Measurements from ENCODE around the gene DNM3.

The DNM3 gene

DNA sequence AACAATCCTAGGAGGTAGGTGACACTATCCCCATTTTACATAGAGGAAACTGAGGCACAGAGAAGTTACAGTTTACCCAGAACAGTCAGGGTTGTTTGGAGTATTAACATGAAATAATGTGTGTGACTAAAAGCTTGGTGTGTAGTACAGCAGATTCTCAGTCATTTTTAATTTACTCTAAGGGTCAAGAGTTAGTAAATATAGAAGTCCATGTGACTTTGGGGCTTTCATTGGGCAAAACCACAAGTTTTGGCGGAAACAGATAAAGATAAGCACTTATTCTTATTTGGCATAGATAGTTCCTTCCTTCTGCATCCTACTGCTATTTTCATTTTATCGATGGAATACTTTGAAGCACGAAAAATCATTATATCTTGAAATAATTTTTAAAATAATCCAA, 128.5 kb downstream of the DNM3 start:
- Histone ChIP-seq H3K4me3 (replicated peaks; ENCODE audit: low read depth, low read length) (no peak overlapping the region), H3K36me3 (ENCODE audit: control insufficient read depth, insufficient read depth, low read length) (no peaks in the 10 kb centered on the region), H3K27me3 (replicated peaks; ENCODE audit: control insufficient read depth, insufficient read depth, low read length) (no peaks in the 10 kb centered on the region)
- DNase-seq (ENCODE audit: extremely low read depth, insufficient read length) = no peak
- TF ChIP-seq, protein P1, sequence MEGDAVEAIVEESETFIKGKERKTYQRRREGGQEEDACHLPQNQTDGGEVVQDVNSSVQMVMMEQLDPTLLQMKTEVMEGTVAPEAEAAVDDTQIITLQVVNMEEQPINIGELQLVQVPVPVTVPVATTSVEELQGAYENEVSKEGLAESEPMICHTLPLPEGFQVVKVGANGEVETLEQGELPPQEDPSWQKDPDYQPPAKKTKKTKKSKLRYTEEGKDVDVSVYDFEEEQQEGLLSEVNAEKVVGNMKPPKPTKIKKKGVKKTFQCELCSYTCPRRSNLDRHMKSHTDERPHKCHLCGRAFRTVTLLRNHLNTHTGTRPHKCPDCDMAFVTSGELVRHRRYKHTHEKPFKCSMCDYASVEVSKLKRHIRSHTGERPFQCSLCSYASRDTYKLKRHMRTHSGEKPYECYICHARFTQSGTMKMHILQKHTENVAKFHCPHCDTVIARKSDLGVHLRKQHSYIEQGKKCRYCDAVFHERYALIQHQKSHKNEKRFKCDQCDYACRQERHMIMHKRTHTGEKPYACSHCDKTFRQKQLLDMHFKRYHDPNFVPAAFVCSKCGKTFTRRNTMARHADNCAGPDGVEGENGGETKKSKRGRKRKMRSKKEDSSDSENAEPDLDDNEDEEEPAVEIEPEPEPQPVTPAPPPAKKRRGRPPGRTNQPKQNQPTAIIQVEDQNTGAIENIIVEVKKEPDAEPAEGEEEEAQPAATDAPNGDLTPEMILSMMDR (IDR thresholded peaks at IDR 0.05; ENCODE audit: insufficient read depth, low read length, poor library complexity, severe bottlenecking) = no peak

DNA sequence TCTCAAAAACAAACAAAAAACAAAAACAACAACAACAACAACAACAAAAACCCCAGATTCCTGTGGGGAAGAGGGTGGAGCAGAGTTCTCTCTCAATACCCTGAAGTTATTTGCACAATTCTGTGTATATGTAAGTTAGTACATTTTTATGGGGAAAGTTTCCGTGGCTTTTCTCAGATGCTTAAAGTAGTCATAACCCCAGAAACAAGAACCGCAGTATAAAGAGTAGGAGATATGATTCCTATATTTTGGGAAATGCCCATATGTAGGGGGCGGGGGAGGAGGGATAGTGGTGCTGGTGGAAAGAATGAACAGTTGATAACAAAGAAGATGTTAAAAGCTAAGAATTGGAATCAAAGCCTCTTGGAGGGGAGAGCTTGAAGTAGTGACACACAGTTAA, 131.5 kb downstream of the DNM3 start:
- TF ChIP-seq, protein P1 (IDR thresholded peaks at IDR 0.05; ENCODE audit: insufficient read depth, low read length, poor library complexity, severe bottlenecking) = no peak
- H3K36me3 ChIP-seq (ENCODE audit: control insufficient read depth, insufficient read depth, low read length) = no peaks in the 10 kb centered on the region
- no peak overlapping the region for H3K4me3 ChIP-seq (replicated peaks; ENCODE audit: low read depth, low read length)
- no peak for DNase-seq (ENCODE audit: extremely low read depth, insufficient read length)
- no peaks in the 10 kb centered on the region for H3K27me3 ChIP-seq (replicated peaks; ENCODE audit: control insufficient read depth, insufficient read depth, low read length)

DNA sequence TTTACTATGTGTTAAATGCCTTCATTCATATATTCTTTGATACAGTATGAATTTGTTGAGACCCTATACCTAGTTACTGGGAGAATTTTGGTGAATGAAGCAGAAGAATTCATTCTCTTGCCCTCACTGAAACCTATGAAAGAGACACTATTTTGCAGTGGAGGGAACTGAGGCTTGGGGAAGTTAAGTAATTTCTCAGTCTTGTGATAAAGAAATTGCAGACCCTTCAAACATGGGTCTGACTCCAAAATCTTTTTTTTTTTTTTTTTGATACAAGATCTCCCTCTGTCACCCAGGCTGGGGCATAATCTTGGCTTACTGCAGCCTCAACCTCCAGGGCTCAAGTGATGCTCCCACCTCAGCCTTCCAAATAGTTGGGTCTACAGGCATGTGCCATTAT, 132.1 kb downstream of the DNM3 start:
- no peak overlapping the region for H3K4me3 ChIP-seq (replicated peaks; ENCODE audit: low read depth, low read length)
- H3K36me3 ChIP-seq (ENCODE audit: control insufficient read depth, insufficient read depth, low read length) = no peaks in the 10 kb centered on the region
- TF ChIP-seq, protein P1 (IDR thresholded peaks at IDR 0.05; ENCODE audit: insufficient read depth, low read length, poor library complexity, severe bottlenecking) = no peak
- no peaks in the 10 kb centered on the region for H3K27me3 ChIP-seq (replicated peaks; ENCODE audit: control insufficient read depth, insufficient read depth, low read length)
- no peak for DNase-seq (ENCODE audit: extremely low read depth, insufficient read length)

DNA sequence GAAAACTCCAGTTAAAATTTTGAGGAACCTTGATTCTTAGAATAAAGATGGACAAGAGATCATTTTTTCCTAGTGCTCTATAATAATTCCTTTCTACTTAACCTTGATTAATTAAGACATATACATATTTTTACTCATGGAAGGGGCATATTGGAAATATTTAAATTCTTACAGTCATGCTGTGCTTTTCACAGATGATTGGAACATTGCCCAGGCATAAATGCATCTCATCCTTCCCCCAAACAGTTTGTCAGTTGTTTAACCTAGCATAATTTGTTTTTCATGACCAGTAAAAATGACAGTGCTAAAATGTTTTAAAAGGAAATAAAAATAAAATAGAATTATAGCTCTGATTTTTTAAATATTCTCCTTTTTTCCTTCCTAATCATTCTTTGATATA, 140.0 kb downstream of the DNM3 start:
- no peak overlapping the region for H3K4me3 ChIP-seq (replicated peaks; ENCODE audit: low read depth, low read length)
- DNase-seq (ENCODE audit: extremely low read depth, insufficient read length) = no peak
- no peaks in the 10 kb centered on the region for H3K27me3 ChIP-seq (replicated peaks; ENCODE audit: control insufficient read depth, insufficient read depth, low read length)
- TF ChIP-seq, protein P1 (IDR thresholded peaks at IDR 0.05; ENCODE audit: insufficient read depth, low read length, poor library complexity, severe bottlenecking) = no peak
- no peaks in the 10 kb centered on the region for H3K36me3 ChIP-seq (ENCODE audit: control insufficient read depth, insufficient read depth, low read length)

DNA sequence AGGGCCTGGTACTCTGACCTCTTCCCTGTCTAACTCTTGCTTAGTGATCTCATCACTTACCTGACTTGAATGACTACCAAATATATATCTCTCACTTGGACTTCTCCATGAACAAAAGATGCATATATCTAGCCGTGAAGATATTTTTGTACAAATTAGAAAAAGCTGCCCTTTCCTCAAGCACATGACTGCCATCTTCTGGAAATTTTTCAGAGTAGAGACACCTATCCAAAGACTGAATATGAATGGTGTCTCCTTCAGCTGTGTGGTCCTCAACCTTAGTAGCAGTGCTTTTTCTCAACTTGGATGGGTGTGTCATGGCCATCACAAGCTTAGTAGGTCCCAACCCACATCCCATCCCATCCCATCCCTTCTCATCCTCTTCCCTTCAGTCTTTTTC, 142.3 kb downstream of the DNM3 start:
- Histone ChIP-seq H3K4me3 (replicated peaks; ENCODE audit: low read depth, low read length) (no peak overlapping the region), H3K36me3 (ENCODE audit: control insufficient read depth, insufficient read depth, low read length) (no peaks in the 10 kb centered on the region), H3K27me3 (replicated peaks; ENCODE audit: control insufficient read depth, insufficient read depth, low read length) (no peaks in the 10 kb centered on the region)
- TF ChIP-seq, protein P1 (IDR thresholded peaks at IDR 0.05; ENCODE audit: insufficient read depth, low read length, poor library complexity, severe bottlenecking) = peak; percentile 27
- DNase-seq (ENCODE audit: extremely low read depth, insufficient read length) = no peak

DNA sequence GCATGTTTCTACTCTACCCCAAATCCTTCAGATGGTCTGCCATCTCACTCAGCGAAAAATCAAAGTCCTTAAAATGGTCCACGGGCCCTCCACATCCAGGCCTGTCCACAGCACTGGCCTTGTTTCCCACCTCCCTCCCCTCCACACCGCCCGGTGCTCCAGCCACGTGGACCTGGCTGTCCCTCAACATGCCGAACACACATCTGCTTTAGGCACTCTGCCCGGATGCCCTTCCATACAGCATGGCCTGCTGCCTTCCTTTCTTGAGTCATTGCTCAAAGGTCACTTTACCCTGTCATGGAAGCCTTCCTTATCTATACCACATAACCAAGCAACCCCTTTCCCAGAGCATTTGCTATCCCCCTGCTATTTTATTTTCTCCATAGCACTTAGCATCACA, 143.0 kb downstream of the DNM3 start:
- DNase-seq (ENCODE audit: extremely low read depth, insufficient read length) = no peak
- Histone ChIP-seq H3K36me3 (ENCODE audit: control insufficient read depth, insufficient read depth, low read length) (no peaks in the 10 kb centered on the region), H3K27me3 (replicated peaks; ENCODE audit: control insufficient read depth, insufficient read depth, low read length) (no peaks in the 10 kb centered on the region), H3K4me3 (replicated peaks; ENCODE audit: low read depth, low read length) (no peak overlapping the region)
- TF ChIP-seq, protein P1 (IDR thresholded peaks at IDR 0.05; ENCODE audit: insufficient read depth, low read length, poor library complexity, severe bottlenecking) = no peak
